Effector CD4-positive, alpha-beta T cell (primary cell): Measurements from ENCODE around the gene A4GNT. TPM values are rescaled to one million over a fixed set of nuclear protein-coding genes. Genes with fewer than 3 reads are reported as not detected.
A peak's percentile ranks its signal among the peaks of the same experiment; 100 is the strongest.
"Not testable (repeated sequence)": the region's sequence is repeated elsewhere in the genome, so short reads cannot be mapped to it uniquely, and the experiment has no call there.

Experiments used
- DNase-seq: peaks from one replicate; pipeline ENCODE4 v3.0.0-alpha.2; 2020
- total RNA-seq: gene quantifications from one replicate; lab custom pipeline; 2026; lab: John Stamatoyannopoulos, UW

The A4GNT gene
- not detected for total RNA-seq

DNA sequence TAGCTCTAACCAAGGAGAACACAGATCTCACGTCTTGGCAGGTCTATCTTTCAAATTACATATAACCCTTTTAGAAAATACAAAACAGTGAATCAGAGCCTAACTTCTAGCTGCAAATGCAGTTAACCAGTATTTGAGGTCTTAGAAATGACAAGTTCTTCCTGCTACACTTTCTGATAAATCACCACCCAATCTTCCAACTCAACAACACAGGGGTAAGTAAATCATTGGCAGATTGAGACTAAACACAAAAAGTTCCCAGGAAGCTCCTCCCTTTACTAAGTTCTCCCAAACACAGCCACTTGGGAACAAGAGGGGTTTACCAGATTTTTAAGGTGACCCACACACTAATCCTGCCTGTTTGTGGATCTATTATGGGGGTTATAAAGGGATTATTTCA is at the start of gene A4GNT:
TSS of gene A4GNT (minus strand) at position 152 of the 400 bp plus-strand sequence. CDS start 1,134 bp downstream, outside the sequence.
- DNase-seq, result no peak

- DNase-seq, result peak; percentile 7
Observed at GRCh38 chr3:138180375-138181029, 48.3 kb upstream of the A4GNT start.

GRCh38 chr3:138174421-138175131 is 42.4 kb upstream of the A4GNT start, which contains the start of gene DBR1:
Gene DBR1 (minus strand): TSS chr3:138174921. CDS start chr3:138174795, 126 bp downstream.
- DNase-seq, result peak; percentile 75

DNA sequence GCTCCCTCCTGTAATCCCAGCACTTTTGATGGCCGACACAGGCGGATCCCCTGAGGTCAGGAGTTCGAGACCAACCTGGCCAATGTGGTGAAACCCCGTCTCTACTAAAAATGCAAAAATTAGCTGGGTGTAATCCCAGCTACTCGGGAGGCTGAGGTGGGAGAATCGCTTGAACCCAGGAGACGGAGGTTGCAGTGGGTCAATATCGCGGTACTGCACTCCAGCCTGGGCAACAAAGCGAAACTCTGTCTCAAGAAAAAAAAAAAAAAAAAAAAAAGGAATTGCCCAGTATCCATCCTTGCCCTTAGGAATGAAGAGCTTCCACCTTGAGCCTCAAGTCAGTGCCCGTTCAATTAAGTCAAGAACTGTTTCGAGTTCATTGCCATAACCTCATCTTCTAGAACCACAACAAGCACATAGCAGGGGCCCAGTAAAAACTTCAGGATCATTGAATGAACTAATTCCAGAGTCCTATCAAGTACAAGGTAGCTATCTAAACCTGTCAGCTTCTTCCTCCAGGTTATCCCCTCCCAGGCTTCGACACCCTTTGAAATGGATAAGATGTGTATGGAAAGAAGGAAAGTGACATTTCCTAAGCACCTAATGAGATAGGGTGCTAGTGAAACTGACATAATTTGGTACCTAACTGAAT is 41.7 kb upstream of the A4GNT start:
- no peak for DNase-seq

- no peak for DNase-seq
Observed at GRCh38 chr3:138172625-138173024, 40.4 kb upstream of the A4GNT start.

- no peak for DNase-seq
Observed at GRCh38 chr3:138165061-138165460, 32.9 kb upstream of the A4GNT start.

DNA sequence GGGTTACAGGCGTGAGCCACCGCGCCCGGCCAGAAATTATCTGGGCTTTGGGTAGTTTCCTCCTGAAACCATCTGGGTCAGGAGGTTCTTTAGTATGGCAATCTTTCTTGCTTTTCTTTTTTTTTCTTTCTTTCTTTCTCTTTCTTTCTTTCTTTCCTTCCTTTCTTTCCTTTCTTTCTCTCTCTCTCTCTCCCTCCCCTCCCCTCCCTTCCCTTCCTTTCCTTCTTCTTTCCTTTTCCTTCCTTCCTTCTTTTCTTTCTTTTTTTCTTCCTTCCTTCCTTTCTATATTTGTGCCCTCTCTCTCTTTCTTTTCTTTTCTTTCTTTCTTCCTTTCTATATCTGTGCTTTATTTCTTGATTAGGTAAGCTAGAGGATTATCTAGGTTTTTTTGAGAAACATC is 25.6 kb upstream of the A4GNT start:
- DNase-seq, result no peak

- DNase-seq, result no peak
Observed at GRCh38 chr3:138154534-138154933, 22.3 kb upstream of the A4GNT start.

GRCh38 chr3:138148503-138148902 is 16.3 kb upstream of the A4GNT start:
- DNase-seq, result no peak

DNA sequence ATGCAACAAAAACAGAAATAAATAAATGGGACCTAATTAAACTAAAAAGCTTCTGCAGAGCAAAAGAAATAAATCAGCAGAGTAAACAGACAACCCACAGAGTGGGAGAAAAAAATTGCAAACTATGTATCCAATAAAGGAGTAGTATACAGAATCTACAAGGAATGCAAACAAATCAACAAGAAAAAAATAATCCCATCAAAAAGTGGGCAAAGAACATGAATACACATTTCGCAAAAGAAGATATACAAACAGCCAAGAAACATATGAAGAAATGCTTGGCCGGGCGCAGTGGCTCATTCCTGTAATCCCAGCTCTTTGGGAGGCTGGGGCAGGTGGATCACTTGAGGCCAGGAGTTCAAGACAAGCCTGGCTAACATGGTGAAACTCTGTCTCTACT is 10.0 kb upstream of the A4GNT start:
- not testable (repeated sequence) for DNase-seq

- DNase-seq, result no peak
Observed at GRCh38 chr3:138140940-138141339, 8.8 kb upstream of the A4GNT start.

DNA sequence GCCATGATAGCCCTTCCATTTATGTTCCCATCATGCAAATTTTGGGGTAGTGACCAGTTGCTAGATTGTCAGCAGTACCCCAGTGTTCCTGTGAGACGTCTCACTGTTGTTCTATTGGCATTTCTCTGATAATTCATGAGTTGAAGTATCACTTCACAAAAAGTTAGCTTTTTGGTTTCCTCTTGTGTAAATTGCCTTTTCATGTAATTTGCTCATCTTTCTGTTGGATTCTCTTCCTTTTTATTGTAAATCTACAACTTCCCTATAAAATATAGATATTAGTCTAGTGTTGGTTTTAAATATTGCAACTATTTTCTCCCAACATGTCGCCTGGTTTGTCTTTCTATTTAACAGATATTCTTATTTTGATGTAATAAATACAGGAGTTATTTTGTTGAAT is 7.5 kb upstream of the A4GNT start:
- no peak for DNase-seq

GRCh38 chr3:138137861-138138260 is 5.7 kb upstream of the A4GNT start:
- DNase-seq, result no peak

DNA sequence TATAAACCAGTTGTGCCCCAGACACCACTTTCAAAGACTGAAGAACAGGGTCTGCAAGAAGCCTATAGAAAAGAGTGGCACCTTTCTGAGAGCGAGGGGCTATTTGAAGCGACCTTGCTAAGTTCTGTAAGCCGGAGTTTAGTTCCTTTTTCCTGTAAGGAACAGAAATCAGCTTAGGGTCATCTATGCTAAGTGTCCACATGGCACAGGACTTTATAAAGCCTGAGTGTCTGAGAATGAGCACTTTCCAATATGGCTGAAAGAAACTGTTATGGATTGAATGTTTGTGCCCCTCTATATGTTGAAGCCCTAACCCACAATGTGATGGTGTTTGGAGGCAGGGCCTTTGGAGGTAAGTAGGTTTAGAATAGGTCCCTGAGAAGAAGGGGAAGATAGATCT is 4.0 kb upstream of the A4GNT start:
- DNase-seq, result no peak

- no peak for DNase-seq
Observed at GRCh38 chr3:138135833-138136194, 3.6 kb upstream of the A4GNT start.

DNA sequence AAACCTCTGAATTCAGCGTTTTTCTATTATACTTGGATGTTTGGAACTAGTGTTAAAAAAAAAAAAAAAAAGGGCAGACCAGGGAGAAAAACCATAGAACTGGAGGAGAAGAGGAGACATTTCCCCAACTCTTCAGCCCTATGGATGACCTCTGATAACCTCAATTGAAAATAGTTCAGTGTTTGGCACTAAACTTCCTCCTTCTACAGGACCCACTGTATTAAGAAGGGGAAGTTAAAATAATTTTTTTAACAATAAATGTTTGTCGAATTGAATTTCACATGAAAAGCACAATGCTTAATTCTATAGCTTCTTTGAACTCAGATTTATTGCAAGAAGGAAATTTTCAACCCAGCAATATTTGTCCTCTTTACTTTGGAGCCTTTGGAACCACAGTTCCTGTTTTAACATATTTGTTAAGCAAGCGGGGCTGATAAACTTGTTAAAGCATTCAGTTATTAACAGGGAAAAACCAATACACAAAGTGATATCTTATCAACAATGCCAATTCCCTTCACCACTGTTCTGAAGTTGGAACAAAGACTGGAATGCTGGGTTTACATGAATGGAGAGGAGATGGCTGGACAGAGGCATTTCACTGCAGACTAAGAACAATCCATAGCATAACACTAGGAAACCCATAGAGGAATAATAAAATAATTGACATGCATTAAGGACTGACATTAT is 3.1 kb upstream of the A4GNT start:
- no peak for DNase-seq

GRCh38 chr3:138127636-138128365 is 4.4 kb downstream of the A4GNT start:
- DNase-seq, result no peak

DNA sequence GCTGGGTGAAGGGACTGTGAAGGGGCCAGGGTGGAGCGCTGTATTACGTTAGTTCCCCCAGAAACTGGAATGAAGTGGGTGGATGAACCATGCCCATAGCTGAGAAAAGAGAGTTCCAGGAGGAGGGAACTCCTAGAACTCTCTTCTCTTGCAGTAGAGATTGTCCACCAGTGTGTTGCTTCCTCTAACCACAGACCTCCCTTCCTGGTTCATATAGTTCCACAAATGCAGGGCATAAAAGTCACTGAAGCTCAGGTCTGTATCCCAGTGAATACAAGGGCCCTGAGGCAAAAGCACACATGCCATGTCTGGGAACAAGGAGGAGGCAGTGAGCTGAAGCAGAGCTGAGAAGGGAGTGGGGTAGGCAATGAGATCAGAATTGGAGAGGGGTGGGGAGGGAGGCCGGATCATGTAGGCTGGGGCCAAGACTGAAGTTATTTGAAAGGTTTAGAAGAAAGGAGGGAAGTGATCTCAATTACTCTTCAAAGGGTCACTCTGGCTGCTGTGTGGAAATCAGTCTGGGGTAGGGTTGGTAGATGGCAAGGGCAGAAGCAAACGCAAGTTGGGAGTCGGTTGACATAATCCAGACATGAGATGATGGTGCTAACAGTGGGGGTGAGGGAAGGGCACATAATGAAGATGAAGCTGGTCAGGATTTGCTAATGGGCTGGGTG is 6.5 kb downstream of the A4GNT start:
- no peak for DNase-seq

- no peak for DNase-seq
Observed at GRCh38 chr3:138124706-138125355, 7.4 kb downstream of the A4GNT start.

- no peak for DNase-seq
Observed at GRCh38 chr3:138124188-138124587, 8.0 kb downstream of the A4GNT start.

DNA sequence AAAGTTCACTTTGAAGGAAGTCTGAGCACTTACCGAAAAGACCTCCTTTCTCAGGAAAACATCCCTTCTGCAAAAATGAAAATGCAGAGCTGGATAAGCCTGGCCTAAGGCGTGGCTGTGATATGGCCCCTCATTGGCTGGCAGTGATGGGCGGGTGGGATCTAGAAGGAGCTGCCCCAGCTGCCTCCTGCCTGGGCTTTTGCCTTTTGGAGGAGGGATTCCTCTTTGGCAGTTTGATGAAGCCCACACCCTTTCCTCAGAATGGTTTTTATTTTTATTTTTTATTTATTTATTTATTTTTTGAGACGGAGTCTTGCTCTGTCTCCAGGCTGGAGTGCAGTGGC is 12.8 kb downstream of the A4GNT start:
- no peak for DNase-seq
